WTC11 (cell line): ENCODE data around the gene LRMDA. TPM values are rescaled to one million over a fixed set of nuclear protein-coding genes. Genes with fewer than 3 reads are reported as not detected.

ENCODE experiments used
- ATAC-seq: fragments of 200-7000 bp; cut with Tn5 transposase; 2 replicates; pipeline ENCODE4 v1.10.0; 2021; ENCODE audit warnings: mild to moderate bottlenecking, moderate library complexity
- CTCF ChIA-PET: fragments of 300-600 bp; sonication (Branson Sonifier 250); formaldehyde crosslinking; loops from one replicate; lab custom pipeline; 2021; ENCODE audit warnings: antibody characterized with exemption; lab: Charles Lee
- POLR2A ChIA-PET: fragments of 350-600 bp; sonication (Branson Sonifier 250); formaldehyde crosslinking; loops from one replicate; lab custom pipeline; 2021; ENCODE audit warnings: antibody characterized with exemption; lab: Charles Lee
- DNase-seq: peaks from one replicate; pipeline ENCODE4 v3.0.0; 2021; ENCODE audit warnings: low spot score
- H3K27ac Mint-ChIP-seq: 2 replicates; pipeline ENCODE4 v1.8.0; 2021; ENCODE audit warnings: mixed read lengths
- H3K27me3 Mint-ChIP-seq: 2 replicates; pipeline ENCODE4 v1.8.0; 2021; ENCODE audit warnings: low read depth, mild to moderate bottlenecking, moderate library complexity, mixed read lengths
- H3K36me3 Mint-ChIP-seq: 2 replicates; pipeline ENCODE4 v1.8.0; 2021; ENCODE audit warnings: mixed read lengths
- H3K4me1 Mint-ChIP-seq: 2 replicates; pipeline ENCODE4 v1.8.0; 2022; ENCODE audit warnings: mixed read lengths
- H3K4me3 Mint-ChIP-seq: 2 replicates; pipeline ENCODE4 v1.8.0; 2021; ENCODE audit warnings: mild to moderate bottlenecking, moderate library complexity, mixed read lengths
- H3K9me3 Mint-ChIP-seq: 2 replicates; pipeline ENCODE4 v1.8.0; 2021; ENCODE audit warnings: mixed read lengths
- CREM ChIP-seq: sonication (generic); formaldehyde crosslinking; IDR thresholded peaks from 2 replicates; pipeline ENCODE4 v1.8.1; 2022; ENCODE audit warnings: mild to moderate bottlenecking, missing genetic modification reagents, moderate library complexity
- E2F5 ChIP-seq: sonication (generic); formaldehyde crosslinking; IDR thresholded peaks from 2 replicates; pipeline ENCODE4 v1.8.1; 2022; ENCODE audit warnings: mild to moderate bottlenecking, moderate library complexity, missing genetic modification reagents
- EMX1 ChIP-seq: fragments of 250-450 bp; sonication (Bioruptor Pico); IDR thresholded peaks from 2 replicates; pipeline ENCODE4 v1.8.0; 2021; ENCODE audit warnings: mild to moderate bottlenecking
- GABPB1 ChIP-seq: sonication (generic); formaldehyde crosslinking; IDR thresholded peaks from 2 replicates; pipeline ENCODE4 v1.8.1; 2023; ENCODE audit warnings: mild to moderate bottlenecking, missing genetic modification reagents
- GRHL2 ChIP-seq: fragments of 250-450 bp; sonication (Bioruptor Pico); IDR thresholded peaks from 2 replicates; pipeline ENCODE4 v1.8.0; 2022; ENCODE audit warnings: mild to moderate bottlenecking, moderate library complexity; ENCODE audit not compliant: insufficient replicate concordance, severe bottlenecking
- GTF2I ChIP-seq: fragments of 250-450 bp; sonication (Bioruptor Pico); conservative IDR thresholded peaks from 2 replicates; pipeline ENCODE4 v1.4.0; 2021; ENCODE audit warnings: mild to moderate bottlenecking
- MYBL2 ChIP-seq: sonication (generic); formaldehyde crosslinking; IDR thresholded peaks from 2 replicates; pipeline ENCODE4 v1.8.1; 2023; ENCODE audit warnings: mild to moderate bottlenecking, moderate library complexity, missing genetic modification reagents
- NFATC4 ChIP-seq: fragments of 250-450 bp; sonication (Bioruptor Pico); IDR thresholded peaks from 2 replicates; pipeline ENCODE4 v1.9.0; 2021; ENCODE audit warnings: mild to moderate bottlenecking
- NFE2L1 ChIP-seq: sonication (generic); formaldehyde crosslinking; IDR thresholded peaks from 2 replicates; pipeline ENCODE4 v1.8.1; 2023; ENCODE audit warnings: missing genetic modification reagents
- PREB ChIP-seq: sonication (generic); formaldehyde crosslinking; IDR thresholded peaks from 2 replicates; pipeline ENCODE4 v1.8.1; 2022; ENCODE audit warnings: mild to moderate bottlenecking, missing genetic modification reagents, moderate library complexity, borderline replicate concordance
- SMAD3 ChIP-seq: sonication (generic); formaldehyde crosslinking; IDR thresholded peaks from 2 replicates; pipeline ENCODE4 v1.8.0; 2022; ENCODE audit warnings: missing genetic modification reagents, mild to moderate bottlenecking, borderline replicate concordance
- SOX15 ChIP-seq: fragments of 250-450 bp; sonication (Bioruptor Pico); IDR thresholded peaks from 2 replicates; pipeline ENCODE4 v1.9.0; 2021; ENCODE audit warnings: mild to moderate bottlenecking
- TEAD1 ChIP-seq: sonication (generic); formaldehyde crosslinking; IDR thresholded peaks from 2 replicates; pipeline ENCODE4 v1.8.0; 2022; ENCODE audit warnings: mild to moderate bottlenecking, missing genetic modification reagents
- TEAD4 ChIP-seq: sonication (generic); formaldehyde crosslinking; IDR thresholded peaks from 2 replicates; pipeline ENCODE4 v1.8.0; 2022; ENCODE audit warnings: mild to moderate bottlenecking, missing genetic modification reagents
- ZNF121 ChIP-seq: sonication (generic); formaldehyde crosslinking; IDR thresholded peaks from 2 replicates; pipeline ENCODE4 v1.8.0; 2023; ENCODE audit warnings: missing genetic modification reagents
- total RNA-seq: library from RNA; stranded (reverse); gene quantifications from 3 replicates; pipeline ENCODE4 v1.2.3, GENCODE V29; 2021
- TF ChIP-seq, protein P1 (sequence below): sonication (generic); formaldehyde crosslinking; IDR thresholded peaks from 2 replicates; pipeline ENCODE4 v1.8.1; 2022; ENCODE audit warnings: low read depth, mild to moderate bottlenecking, moderate library complexity, missing genetic modification reagents, borderline replicate concordance
- TF ChIP-seq, protein P2 (sequence below): fragments of 250-450 bp; sonication (Bioruptor Pico); IDR thresholded peaks from 2 replicates; pipeline ENCODE4 v1.8.0; 2021; ENCODE audit warnings: mild to moderate bottlenecking
- TF ChIP-seq, protein P3 (sequence below): sonication (generic); formaldehyde crosslinking; IDR thresholded peaks from 2 replicates; pipeline ENCODE4 v1.8.0; 2022; ENCODE audit warnings: mild to moderate bottlenecking, missing genetic modification reagents
- TF ChIP-seq, protein P4 (sequence below): sonication (generic); formaldehyde crosslinking; IDR thresholded peaks from 2 replicates; pipeline ENCODE4 v1.8.1; 2023; ENCODE audit warnings: mild to moderate bottlenecking, missing genetic modification reagents, moderate library complexity
- TF ChIP-seq, protein P5 (sequence below): sonication (generic); formaldehyde crosslinking; IDR thresholded peaks from 2 replicates; pipeline ENCODE4 v1.8.0; 2022; ENCODE audit warnings: missing genetic modification reagents
- TF ChIP-seq, protein P6 (sequence below): fragments of 250-450 bp; sonication (Bioruptor Pico); IDR thresholded peaks from 2 replicates; pipeline ENCODE4 v2.1.2; 2022; ENCODE audit warnings: mild to moderate bottlenecking, moderate library complexity

The LRMDA gene
- total RNA-seq, 1 experiment from 2014 or later = 0.92 TPM

GRCh38 chr10:75654772-75655171 lies 223.3 kb downstream of the LRMDA start (continued):
- TF ChIP-seq NFATC4 = no peak
- TF ChIP-seq, protein P1, sequence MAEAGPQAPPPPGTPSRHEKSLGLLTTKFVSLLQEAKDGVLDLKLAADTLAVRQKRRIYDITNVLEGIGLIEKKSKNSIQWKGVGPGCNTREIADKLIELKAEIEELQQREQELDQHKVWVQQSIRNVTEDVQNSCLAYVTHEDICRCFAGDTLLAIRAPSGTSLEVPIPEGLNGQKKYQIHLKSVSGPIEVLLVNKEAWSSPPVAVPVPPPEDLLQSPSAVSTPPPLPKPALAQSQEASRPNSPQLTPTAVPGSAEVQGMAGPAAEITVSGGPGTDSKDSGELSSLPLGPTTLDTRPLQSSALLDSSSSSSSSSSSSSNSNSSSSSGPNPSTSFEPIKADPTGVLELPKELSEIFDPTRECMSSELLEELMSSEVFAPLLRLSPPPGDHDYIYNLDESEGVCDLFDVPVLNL (CRISPR knock-in tag) = no peak
- TF ChIP-seq TEAD1 (CRISPR knock-in tag) = no peak
- no peak for TF ChIP-seq GTF2I (CRISPR knock-in tag)
- TF ChIP-seq EMX1 (CRISPR knock-in tag) = no peak
- TF ChIP-seq PREB (CRISPR knock-in tag) = no peak
- no peak for TF ChIP-seq TEAD4 (CRISPR knock-in tag)
- TF ChIP-seq, protein P2, sequence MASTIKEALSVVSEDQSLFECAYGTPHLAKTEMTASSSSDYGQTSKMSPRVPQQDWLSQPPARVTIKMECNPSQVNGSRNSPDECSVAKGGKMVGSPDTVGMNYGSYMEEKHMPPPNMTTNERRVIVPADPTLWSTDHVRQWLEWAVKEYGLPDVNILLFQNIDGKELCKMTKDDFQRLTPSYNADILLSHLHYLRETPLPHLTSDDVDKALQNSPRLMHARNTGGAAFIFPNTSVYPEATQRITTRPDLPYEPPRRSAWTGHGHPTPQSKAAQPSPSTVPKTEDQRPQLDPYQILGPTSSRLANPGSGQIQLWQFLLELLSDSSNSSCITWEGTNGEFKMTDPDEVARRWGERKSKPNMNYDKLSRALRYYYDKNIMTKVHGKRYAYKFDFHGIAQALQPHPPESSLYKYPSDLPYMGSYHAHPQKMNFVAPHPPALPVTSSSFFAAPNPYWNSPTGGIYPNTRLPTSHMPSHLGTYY (CRISPR knock-in tag) = no peak
- TF ChIP-seq MYBL2 (CRISPR knock-in tag) = no peak
- no peak for TF ChIP-seq SMAD3
- no peak for TF ChIP-seq CREM (CRISPR knock-in tag)

- ChIA-PET CTCF (no interaction called here), POLR2A (no interaction called here)
- H3K36me3 Mint-ChIP-seq = no peaks in the 10 kb centered on the region
- no peaks in the 10 kb centered on the region for H3K9me3 Mint-ChIP-seq
- DNase-seq = no peak
- TF ChIP-seq, protein P3, sequence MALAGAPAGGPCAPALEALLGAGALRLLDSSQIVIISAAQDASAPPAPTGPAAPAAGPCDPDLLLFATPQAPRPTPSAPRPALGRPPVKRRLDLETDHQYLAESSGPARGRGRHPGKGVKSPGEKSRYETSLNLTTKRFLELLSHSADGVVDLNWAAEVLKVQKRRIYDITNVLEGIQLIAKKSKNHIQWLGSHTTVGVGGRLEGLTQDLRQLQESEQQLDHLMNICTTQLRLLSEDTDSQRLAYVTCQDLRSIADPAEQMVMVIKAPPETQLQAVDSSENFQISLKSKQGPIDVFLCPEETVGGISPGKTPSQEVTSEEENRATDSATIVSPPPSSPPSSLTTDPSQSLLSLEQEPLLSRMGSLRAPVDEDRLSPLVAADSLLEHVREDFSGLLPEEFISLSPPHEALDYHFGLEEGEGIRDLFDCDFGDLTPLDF = no peak
- TF ChIP-seq GABPB1 (CRISPR knock-in tag) (peak; percentile 19; the same call in 1 of the 2 replicates), NFE2L1 (CRISPR knock-in tag) (no peak), GRHL2 (CRISPR knock-in tag) (no peak)
- TF ChIP-seq, protein P4, sequence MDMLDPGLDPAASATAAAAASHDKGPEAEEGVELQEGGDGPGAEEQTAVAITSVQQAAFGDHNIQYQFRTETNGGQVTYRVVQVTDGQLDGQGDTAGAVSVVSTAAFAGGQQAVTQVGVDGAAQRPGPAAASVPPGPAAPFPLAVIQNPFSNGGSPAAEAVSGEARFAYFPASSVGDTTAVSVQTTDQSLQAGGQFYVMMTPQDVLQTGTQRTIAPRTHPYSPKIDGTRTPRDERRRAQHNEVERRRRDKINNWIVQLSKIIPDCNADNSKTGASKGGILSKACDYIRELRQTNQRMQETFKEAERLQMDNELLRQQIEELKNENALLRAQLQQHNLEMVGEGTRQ (CRISPR knock-in tag) = no peak
- H3K27ac Mint-ChIP-seq = no peak overlapping the region
- no peak for ATAC-seq
- peaks cover 1% of the 10 kb centered on the region; the same call in 1 of the 2 replicates for H3K4me1 Mint-ChIP-seq
- H3K4me3 Mint-ChIP-seq = no peak overlapping the region
- H3K27me3 Mint-ChIP-seq = peaks cover 30% of the 10 kb centered on the region
These were observed 224.5 kb downstream of the LRMDA start for GRCh38 chr10:75655791-75656451.

DNA sequence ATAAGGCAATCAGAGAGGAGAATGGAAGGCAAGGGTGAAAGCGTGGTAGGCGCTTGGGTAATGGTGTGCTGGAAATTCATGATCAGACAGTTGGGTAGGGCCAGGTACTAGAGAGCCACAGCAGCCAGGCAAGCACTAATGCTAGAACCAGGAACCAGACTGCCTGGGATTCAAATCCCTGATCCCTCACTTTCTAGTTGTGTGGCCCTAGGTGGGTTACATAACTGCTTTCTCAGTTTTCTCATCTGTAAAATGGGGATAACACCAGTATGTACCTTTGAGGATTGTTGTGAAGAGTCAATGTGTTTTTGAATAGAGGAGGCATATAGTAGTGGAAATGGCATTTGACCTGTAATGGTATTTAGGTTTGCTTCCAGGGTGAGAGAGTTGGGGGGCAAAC lies 225.9 kb downstream of the LRMDA start:
- Mint-ChIP-seq H3K36me3 (no peaks in the 10 kb centered on the region), H3K27me3 (peaks cover 15% of the 10 kb centered on the region), H3K4me3 (no peak overlapping the region), H3K9me3 (no peaks in the 10 kb centered on the region), H3K4me1 (no peaks in the 10 kb centered on the region), H3K27ac (no peak overlapping the region)
- DNase-seq = no peak
- ATAC-seq = no peak
- POLR2A ChIA-PET = no interaction called here
- CTCF ChIA-PET = no interaction called here
- TF ChIP-seq TEAD4 (CRISPR knock-in tag) (no peak), SOX15 (CRISPR knock-in tag) (no peak), MYBL2 (CRISPR knock-in tag) (no peak), E2F5 (no peak), ZNF121 (CRISPR knock-in tag) (no peak)
- TF ChIP-seq, protein P5, sequence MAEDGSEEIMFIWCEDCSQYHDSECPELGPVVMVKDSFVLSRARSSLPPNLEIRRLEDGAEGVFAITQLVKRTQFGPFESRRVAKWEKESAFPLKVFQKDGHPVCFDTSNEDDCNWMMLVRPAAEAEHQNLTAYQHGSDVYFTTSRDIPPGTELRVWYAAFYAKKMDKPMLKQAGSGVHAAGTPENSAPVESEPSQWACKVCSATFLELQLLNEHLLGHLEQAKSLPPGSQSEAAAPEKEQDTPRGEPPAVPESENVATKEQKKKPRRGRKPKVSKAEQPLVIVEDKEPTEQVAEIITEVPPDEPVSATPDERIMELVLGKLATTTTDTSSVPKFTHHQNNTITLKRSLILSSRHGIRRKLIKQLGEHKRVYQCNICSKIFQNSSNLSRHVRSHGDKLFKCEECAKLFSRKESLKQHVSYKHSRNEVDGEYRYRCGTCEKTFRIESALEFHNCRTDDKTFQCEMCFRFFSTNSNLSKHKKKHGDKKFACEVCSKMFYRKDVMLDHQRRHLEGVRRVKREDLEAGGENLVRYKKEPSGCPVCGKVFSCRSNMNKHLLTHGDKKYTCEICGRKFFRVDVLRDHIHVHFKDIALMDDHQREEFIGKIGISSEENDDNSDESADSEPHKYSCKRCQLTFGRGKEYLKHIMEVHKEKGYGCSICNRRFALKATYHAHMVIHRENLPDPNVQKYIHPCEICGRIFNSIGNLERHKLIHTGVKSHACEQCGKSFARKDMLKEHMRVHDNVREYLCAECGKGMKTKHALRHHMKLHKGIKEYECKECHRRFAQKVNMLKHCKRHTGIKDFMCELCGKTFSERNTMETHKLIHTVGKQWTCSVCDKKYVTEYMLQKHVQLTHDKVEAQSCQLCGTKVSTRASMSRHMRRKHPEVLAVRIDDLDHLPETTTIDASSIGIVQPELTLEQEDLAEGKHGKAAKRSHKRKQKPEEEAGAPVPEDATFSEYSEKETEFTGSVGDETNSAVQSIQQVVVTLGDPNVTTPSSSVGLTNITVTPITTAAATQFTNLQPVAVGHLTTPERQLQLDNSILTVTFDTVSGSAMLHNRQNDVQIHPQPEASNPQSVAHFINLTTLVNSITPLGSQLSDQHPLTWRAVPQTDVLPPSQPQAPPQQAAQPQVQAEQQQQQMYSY (CRISPR knock-in tag) = no peak
- TF ChIP-seq, protein P3 = no peak
- TF ChIP-seq, protein P6, sequence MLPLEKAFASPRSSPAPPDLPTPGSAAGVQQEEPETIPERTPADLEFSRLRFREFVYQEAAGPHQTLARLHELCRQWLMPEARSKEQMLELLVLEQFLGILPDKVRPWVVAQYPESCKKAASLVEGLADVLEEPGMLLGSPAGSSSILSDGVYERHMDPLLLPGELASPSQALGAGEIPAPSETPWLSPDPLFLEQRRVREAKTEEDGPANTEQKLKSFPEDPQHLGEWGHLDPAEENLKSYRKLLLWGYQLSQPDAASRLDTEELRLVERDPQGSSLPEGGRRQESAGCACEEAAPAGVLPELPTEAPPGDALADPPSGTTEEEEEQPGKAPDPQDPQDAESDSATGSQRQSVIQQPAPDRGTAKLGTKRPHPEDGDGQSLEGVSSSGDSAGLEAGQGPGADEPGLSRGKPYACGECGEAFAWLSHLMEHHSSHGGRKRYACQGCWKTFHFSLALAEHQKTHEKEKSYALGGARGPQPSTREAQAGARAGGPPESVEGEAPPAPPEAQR (CRISPR knock-in tag) = no peak
